Testis (tissue), 2 donors: Measurements from ENCODE around the gene NOL4L.

Experiments used
- CTCF ChIP-seq, 3 experiments: fragments of 450-650 bp in 2 of 3; fragments of 200-600 bp in 1 of 3; sonication (generic) in 1 of 3; IDR thresholded peaks; one replicate each; pipeline ENCODE4 v1.5.1; 2016 to 2019; ENCODE audit warnings: antibody characterized with exemption in 3 of 3, mild to moderate bottlenecking in 2 of 3, moderate library complexity in 1 of 3
- POLR2A ChIP-seq: fragments of 450-650 bp; IDR thresholded peaks from one replicate; pipeline ENCODE4 v1.6.1; 2017; ENCODE audit warnings: antibody characterized with exemption, mild to moderate bottlenecking, moderate library complexity

- TF ChIP-seq CTCF (IDR thresholded peaks at IDR 0.05): no peak
- no peak for TF ChIP-seq POLR2A
Observed at GRCh38 chr20:32434434-32434833, 150.7 kb downstream of the NOL4L start.
